Keratinocyte (primary cell): ENCODE results near the gene SMAD7. TPM values are rescaled to one million over a fixed set of nuclear protein-coding genes. Genes with fewer than 3 reads are reported as not detected.

ENCODE experiments used
- DNase-seq: peaks from one replicate; pipeline ENCODE4 v3.0.0-alpha.2; 2011; ENCODE audit warnings: low read depth, missing footprints, low spot score
- FAIRE-seq: peaks from 2 replicates; lab custom pipeline; 2011; peaks lifted over from hg19 to GRCh38; lab: Jason Lieb, UNC
- H2AFZ ChIP-seq: 2 replicates; pipeline ENCODE4 v1.6.0; 2012; ENCODE audit warnings: low read length, control low read depth, inconsistent platforms; ENCODE audit not compliant: control insufficient read depth
- H3K27ac ChIP-seq: 2 replicates; pipeline ENCODE4 v1.5.1; 2011; ENCODE audit warnings: low read length; ENCODE audit not compliant: control insufficient read depth, insufficient read depth
- H3K27me3 ChIP-seq: 3 replicates; pipeline ENCODE4 v1.6.0; 2011; ENCODE audit warnings: low read length; ENCODE audit not compliant: control insufficient read depth, insufficient read depth; ENCODE audit errors: extremely low read depth
- H3K36me3 ChIP-seq, 2 experiments: 2 replicates in 1 of 2; 3 replicates in 1 of 2; pipeline ENCODE4 v1.5.1; 2011; ENCODE audit warnings: low read length in 2 of 2, mild to moderate bottlenecking in 1 of 2; ENCODE audit not compliant: control insufficient read depth in 2 of 2, insufficient read depth in 2 of 2; ENCODE audit errors: extremely low read depth in 1 of 2
- H3K4me1 ChIP-seq: 3 replicates; pipeline ENCODE4 v1.5.1; 2011; ENCODE audit warnings: low read length; ENCODE audit not compliant: control insufficient read depth, insufficient read depth; ENCODE audit errors: extremely low read depth
- H3K4me2 ChIP-seq: 3 replicates; pipeline ENCODE4 v1.6.0; 2011; ENCODE audit warnings: low read depth, low read length; ENCODE audit not compliant: control insufficient read depth, insufficient read depth; ENCODE audit errors: extremely low read depth
- H3K4me3 ChIP-seq, 3 experiments: fragments of 200-600 bp in 1 of 3; sonication (generic) in 1 of 3; 2 replicates in 2 of 3; 3 replicates in 1 of 3; pipeline ENCODE4 v1.5.1; 2011 to 2016; ENCODE audit warnings: low read length in 3 of 3, mild to moderate bottlenecking in 3 of 3, control low read depth in 2 of 3, inconsistent platforms in 1 of 3, low read depth in 1 of 3, mixed read lengths in 1 of 3, mixed run types in 1 of 3, moderate library complexity in 1 of 3; ENCODE audit not compliant: control insufficient read depth in 2 of 3, insufficient read depth in 2 of 3; ENCODE audit errors: extremely low read depth in 1 of 3
- H3K79me2 ChIP-seq: 2 replicates; pipeline ENCODE4 v1.6.0; 2012; ENCODE audit warnings: low read length; ENCODE audit not compliant: control insufficient read depth, insufficient read depth
- H3K9ac ChIP-seq: 3 replicates; pipeline ENCODE4 v1.6.0; 2011; ENCODE audit warnings: low read length; ENCODE audit not compliant: control insufficient read depth, insufficient read depth; ENCODE audit errors: extremely low read depth
- H3K9me1 ChIP-seq: 3 replicates; pipeline ENCODE4 v1.6.0; 2011; ENCODE audit warnings: low read length; ENCODE audit not compliant: control insufficient read depth, insufficient read depth; ENCODE audit errors: extremely low read depth
- H3K9me3 ChIP-seq: 2 replicates; pipeline ENCODE4 v1.5.1; 2012; ENCODE audit warnings: low read depth, low read length; ENCODE audit not compliant: control insufficient read depth
- H4K20me1 ChIP-seq: 3 replicates; pipeline ENCODE4 v1.6.0; 2011; ENCODE audit warnings: low read length; ENCODE audit not compliant: control insufficient read depth, insufficient read depth; ENCODE audit errors: extremely low read depth
- CTCF ChIP-seq, 3 experiments: IDR thresholded peaks in 1 of 3; conservative IDR thresholded peaks in 1 of 3; optimal IDR thresholded peaks in 1 of 3; 2 replicates in 2 of 3; 3 replicates in 1 of 3; pipeline versions ENCODE3 to v1.5.1; 2011; ENCODE audit warnings: low read length in 3 of 3, mild to moderate bottlenecking in 3 of 3, moderate library complexity in 2 of 3, control low read depth in 1 of 3, inconsistent platforms in 1 of 3; ENCODE audit not compliant: insufficient read depth in 2 of 3; ENCODE audit errors: extremely low read depth in 1 of 3
- EZH2 ChIP-seq: IDR thresholded peaks from one replicate; pipeline ENCODE4 v1.6.1; 2012; ENCODE audit warnings: inconsistent platforms, mild to moderate bottlenecking, low read length, moderate library complexity
- dilution Hi-C: fragments of 300-500 bp; cut with MboI; formaldehyde crosslinking; loops from one replicate; pipeline ENCODE4 v1.7.0; 2020; ENCODE audit warnings: low sequenced_read_pairs; ENCODE audit not compliant: extremely low pct_ligation_motif_present
- polyA plus RNA-seq, 5 experiments: library from polyadenylated mRNA; depleted of rRNA in 3 of 5; stranded (reverse) in 3 of 5; stranded (forward) in 1 of 5; unstranded in 1 of 5; fragments of >200 nt; gene quantifications; 1 replicate in 1 of 5; 2 replicates in 3 of 5; 3 replicates in 1 of 5; pipeline versions ENCODE4 v1.2.1 to v1.2.3, GENCODE V29; 2011 to 2012; ENCODE audit warnings: missing spikeins in 2 of 5, low read depth in 1 of 5, low replicate concordance in 1 of 5

SMAD7 gene
- polyA plus RNA-seq, 1 donor (not counting 4 experiments of a cell fraction or from before 2014, with no cell fraction given): 9.5 TPM

DNA sequence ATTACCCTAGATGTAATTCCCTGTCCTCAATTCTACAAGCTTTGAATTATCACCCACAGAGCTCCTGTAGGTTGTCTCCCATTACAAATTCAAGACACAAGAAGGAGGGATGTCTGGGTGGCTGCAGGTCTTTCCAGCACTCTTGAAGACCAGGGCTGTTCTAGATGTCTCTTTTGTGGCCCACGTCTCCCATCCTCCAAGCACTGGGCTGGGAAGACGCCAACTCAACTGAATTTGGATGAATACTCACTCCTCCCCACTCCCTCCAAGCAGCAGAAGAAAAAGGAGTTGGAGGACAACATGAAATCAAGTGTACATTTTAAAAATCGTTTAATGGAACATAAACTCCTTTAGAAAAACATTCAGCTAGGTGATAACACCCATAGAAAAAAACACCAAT is 31.2 kb downstream of the SMAD7 start:
- Histone ChIP-seq H3K27me3 (no peaks in the 10 kb centered on the region), H3K27ac (no peak overlapping the region), H3K4me1 (peaks cover 21% of the 10 kb centered on the region), H3K79me2 (peaks cover 33% of the 10 kb centered on the region), H3K4me3 (no peak overlapping the region), H3K9me1 (peaks cover 3% of the 10 kb centered on the region), H3K4me2 (no peak overlapping the region), H2AFZ (no peak overlapping the region), H3K9ac (no peak overlapping the region), H3K9me3 (no peaks in the 10 kb centered on the region), H3K36me3 (peaks cover 11 to 25% of the 10 kb centered on the region in 2 experiments), H4K20me1 (peaks cover 3% of the 10 kb centered on the region)
- no peak for TF ChIP-seq EZH2
- TF ChIP-seq CTCF (optimal IDR thresholded peaks at IDR 0.05 in 1 of 3, IDR thresholded peaks at IDR 0.05 in 1 of 3, conservative IDR thresholded peaks at IDR 0.05 in 1 of 3; ENCODE audit: extremely low read depth in 1 of 3, insufficient read depth in 2 of 3, low read length in 3 of 3): no peak
- DNase-seq (no peak), FAIRE-seq (no peak)
- dilution Hi-C loops: no loop called here

GRCh38 chr18:48918660-48919456 is 31.9 kb downstream of the SMAD7 start:
- DNase-seq: no peak
- Histone ChIP-seq H2AFZ (no peak overlapping the region), H3K27ac (no peak overlapping the region), H3K9me1 (peaks cover 3% of the 10 kb centered on the region), H3K4me2 (no peak overlapping the region), H3K79me2 (peaks cover 30% of the 10 kb centered on the region), H3K9me3 (no peaks in the 10 kb centered on the region), H3K4me3 (no peak overlapping the region), H3K36me3 (peaks cover 11 to 25% of the 10 kb centered on the region in 2 experiments), H4K20me1 (peaks cover 3% of the 10 kb centered on the region), H3K9ac (no peak overlapping the region), H3K27me3 (no peaks in the 10 kb centered on the region), H3K4me1 (peaks cover 21% of the 10 kb centered on the region)
- dilution Hi-C loops: no loop called here
- no peak for FAIRE-seq
- TF ChIP-seq CTCF (optimal IDR thresholded peaks at IDR 0.05 in 1 of 3, IDR thresholded peaks at IDR 0.05 in 1 of 3, conservative IDR thresholded peaks at IDR 0.05 in 1 of 3; ENCODE audit: extremely low read depth in 1 of 3, insufficient read depth in 2 of 3, low read length in 3 of 3): no peak
- no peak for TF ChIP-seq EZH2
